ENCODE data around the gene MYOF. TPM values are rescaled to one million over a fixed set of nuclear protein-coding genes. Genes with fewer than 3 reads are reported as not detected.

The MYOF gene
- total RNA-seq, 4 donors from 2014 or later: 46.8 to 139 (median 90.2) TPM

DNA sequence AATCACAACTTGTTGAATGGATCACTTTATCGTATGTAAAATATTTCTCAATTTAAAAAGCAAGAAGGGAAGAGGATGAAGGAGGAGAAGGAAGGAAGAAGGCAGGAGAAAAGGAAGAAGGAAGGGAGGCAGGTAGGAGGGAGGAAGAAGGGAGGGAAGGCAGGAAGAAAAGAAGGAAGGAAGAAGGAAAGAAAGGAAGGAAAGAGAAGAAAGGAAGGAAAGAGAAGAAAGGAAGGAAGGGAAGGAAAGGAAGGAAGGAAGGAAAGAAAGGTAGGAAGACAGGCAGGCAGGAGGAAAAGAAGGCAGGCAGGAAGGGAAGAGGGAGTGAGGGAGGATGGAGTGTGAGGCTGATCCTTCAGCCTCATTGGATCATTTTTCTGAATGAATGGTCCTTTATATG, 145.5 kb downstream of the MYOF start:
- TF ChIP-seq, protein P1, sequence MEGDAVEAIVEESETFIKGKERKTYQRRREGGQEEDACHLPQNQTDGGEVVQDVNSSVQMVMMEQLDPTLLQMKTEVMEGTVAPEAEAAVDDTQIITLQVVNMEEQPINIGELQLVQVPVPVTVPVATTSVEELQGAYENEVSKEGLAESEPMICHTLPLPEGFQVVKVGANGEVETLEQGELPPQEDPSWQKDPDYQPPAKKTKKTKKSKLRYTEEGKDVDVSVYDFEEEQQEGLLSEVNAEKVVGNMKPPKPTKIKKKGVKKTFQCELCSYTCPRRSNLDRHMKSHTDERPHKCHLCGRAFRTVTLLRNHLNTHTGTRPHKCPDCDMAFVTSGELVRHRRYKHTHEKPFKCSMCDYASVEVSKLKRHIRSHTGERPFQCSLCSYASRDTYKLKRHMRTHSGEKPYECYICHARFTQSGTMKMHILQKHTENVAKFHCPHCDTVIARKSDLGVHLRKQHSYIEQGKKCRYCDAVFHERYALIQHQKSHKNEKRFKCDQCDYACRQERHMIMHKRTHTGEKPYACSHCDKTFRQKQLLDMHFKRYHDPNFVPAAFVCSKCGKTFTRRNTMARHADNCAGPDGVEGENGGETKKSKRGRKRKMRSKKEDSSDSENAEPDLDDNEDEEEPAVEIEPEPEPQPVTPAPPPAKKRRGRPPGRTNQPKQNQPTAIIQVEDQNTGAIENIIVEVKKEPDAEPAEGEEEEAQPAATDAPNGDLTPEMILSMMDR (IDR thresholded peaks at IDR 0.05; ENCODE audit: low read depth): no peak

DNA sequence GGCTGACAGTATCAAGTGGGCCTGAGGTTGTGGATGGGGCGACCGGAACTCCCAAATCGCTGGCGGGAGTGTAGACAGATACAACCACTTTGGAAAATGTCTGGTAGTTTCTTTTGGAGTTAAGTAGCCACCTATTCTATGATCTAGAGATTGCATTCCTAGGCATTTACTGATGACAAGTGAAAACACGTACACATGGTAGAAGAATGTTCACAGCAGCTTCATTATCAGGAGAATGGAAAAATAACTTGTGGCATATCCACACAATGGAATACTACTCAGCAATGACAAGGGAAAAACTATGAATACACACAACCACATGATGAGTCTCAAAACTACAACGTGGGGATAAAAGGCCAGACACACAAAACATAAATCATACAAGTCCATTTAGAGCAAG, 146.0 kb downstream of the MYOF start:
- TF ChIP-seq, protein P1 (IDR thresholded peaks at IDR 0.05; ENCODE audit: low read depth): no peak

DNA sequence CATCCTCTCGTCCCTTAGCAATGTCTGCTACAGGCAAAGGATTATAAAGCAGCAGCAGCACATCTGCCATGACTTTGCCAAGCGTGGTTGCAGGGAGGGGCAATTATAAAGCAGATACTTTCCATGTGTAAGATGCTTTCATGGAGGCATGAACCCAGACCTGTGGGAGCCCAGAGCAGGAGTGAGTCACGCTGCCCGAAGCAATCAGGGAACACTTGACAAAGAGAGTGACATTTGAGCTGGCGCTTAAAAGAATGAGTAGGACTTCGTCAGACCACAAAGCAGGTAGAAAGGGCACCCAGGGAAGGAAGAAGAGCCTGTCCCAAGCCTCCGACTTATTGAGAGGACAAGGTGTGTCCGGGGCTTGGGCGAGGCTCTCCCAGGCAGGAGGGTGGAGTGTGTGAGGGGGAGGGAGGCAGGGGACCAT, 147.2 kb downstream of the MYOF start:
- TF ChIP-seq, protein P1 (IDR thresholded peaks at IDR 0.05; ENCODE audit: low read depth): no peak

DNA sequence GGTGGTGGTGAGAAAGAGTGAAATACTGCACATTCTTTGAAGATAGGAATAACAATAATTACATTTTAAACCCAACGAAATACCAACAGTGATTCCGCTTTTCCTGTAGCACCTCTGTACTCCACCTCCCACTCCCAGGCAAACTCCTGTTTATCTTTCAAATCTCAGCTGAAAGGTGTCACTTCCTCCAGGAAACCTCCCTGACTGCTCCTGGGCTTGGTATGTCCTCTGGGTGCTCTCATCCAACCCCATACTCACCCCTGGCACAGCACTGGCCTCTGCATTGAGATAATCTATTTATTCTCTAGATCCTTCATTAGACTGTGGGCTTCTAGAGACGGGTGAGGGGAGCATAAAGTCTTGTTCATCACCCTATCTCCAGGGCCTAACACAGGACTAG, 148.0 kb downstream of the MYOF start:
- TF ChIP-seq, protein P1 (IDR thresholded peaks at IDR 0.05; ENCODE audit: low read depth): no peak

DNA sequence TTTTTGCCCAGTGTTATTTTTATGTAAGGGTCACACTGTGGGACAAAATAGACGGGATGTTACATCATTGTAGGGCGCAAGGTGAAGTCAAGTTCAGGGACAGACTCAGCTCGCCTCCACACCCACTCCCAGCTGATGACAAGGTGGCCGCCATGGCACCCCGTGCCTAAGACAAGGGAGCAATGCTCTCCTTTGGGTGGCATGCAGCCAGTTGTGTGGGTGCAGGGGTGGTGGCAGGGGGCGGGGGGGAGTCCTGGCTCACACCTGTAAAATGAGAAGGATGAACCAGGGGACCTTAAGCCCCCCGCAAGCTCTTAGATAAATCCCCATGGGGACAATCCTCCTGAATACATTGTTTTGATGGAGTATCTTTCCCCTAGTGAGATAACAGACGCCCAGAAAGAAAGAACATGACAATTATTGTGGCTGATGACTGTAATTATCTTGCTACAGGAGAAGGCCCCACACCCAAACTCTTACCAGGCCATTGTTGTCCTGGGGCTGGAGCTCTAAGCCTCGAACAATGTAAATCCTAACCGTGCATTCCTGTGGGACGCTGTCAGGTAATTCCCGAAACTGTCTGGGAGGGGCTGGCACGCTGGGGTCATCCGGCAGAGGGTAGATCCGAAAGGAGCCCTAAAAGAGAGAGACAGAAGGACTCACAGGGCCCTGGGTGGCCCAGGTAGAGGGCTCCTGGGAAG, 148.7 kb downstream of the MYOF start:
- TF ChIP-seq, protein P1 (IDR thresholded peaks at IDR 0.05; ENCODE audit: low read depth): no peak

DNA sequence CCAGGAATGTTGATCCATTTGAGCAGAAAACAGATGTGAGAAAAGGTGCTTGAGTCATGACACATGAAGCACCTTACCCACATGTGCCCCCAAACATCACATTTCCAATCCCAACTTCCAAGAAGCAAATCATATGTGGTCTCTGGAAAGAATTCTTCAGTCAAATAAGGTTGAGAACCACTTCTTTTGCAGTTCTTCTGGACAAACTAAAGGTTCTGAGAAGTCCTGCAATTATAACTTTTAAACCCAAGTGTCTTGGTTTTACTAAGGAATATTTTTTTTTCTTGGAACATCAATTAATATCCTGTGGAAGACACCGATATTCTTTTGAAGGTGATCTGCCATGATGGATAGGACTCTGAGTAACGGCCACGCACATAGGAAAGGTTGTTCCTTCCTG, 151.3 kb downstream of the MYOF start:
- TF ChIP-seq, protein P1 (IDR thresholded peaks at IDR 0.05; ENCODE audit: low read depth): no peak

DNA sequence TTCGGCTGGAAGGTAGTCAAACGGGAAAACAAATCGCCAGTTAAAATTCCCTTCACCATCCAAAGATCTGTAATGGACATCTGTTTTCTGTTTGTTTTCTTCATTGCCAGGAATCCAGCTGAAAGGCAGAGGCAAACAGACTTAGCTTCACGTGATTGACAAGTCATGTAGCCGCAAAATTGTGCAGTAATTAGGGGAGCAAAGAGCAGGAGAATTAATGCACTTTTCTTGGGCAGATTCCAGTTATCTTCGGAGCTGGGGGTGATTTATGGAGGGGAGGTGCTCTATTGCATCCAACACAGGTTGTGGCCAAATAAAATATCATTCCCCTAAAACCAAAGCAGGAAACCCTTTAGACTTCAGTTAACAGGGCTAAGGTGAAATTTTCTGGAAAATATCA, 162.2 kb downstream of the MYOF start:
- TF ChIP-seq, protein P1 (IDR thresholded peaks at IDR 0.05; ENCODE audit: low read depth): no peak

Data from subcutaneous adipose tissue (tissue), 4 donors.